Epithelial cell of esophagus (primary cell): Measurements from ENCODE around the gene OR7C2.

ENCODE experiments used
- DNase-seq: peaks from one replicate; pipeline ENCODE4 v3.0.0; 2010; ENCODE audit warnings: low read depth
- H3K4me3 ChIP-seq: 2 replicates; pipeline ENCODE4 v1.5.1; 2011; ENCODE audit warnings: mild to moderate bottlenecking, low read length, control low read depth
- TF ChIP-seq, protein P1 (sequence below): IDR thresholded peaks from 2 replicates; pipeline ENCODE4 v1.5.1; 2011; ENCODE audit warnings: low read depth, mild to moderate bottlenecking, low read length, control low read depth, inconsistent platforms; ENCODE audit not compliant: insufficient read depth; ENCODE audit errors: missing control alignments

OR7C2 gene

DNA sequence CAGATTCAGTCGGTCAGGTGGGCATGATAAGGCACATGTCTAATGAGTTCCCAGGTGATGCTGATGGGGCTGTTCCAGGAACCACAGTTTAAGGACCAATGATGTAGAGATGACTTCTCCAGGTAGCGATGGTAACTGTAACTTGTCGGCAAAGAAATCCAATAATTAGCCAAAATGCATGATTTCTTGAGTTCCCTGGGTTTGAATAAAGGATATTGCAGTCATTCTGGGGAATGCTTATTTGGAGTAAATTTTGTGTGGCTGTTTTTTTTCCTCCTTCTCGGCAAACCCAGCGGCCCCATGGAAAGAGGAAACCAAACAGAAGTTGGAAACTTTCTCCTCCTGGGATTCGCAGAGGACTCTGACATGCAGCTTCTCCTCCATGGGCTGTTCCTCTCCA, at the start of gene OR7C2:
Gene OR7C2, plus strand, starts transcription at position 301 of the 400 bp plus-strand sequence. Its CDS starts 0 bp downstream, at position 301.
- no peak for DNase-seq
- no peak within 1 kb of the TSS for H3K4me3 ChIP-seq
- TF ChIP-seq, protein P1, sequence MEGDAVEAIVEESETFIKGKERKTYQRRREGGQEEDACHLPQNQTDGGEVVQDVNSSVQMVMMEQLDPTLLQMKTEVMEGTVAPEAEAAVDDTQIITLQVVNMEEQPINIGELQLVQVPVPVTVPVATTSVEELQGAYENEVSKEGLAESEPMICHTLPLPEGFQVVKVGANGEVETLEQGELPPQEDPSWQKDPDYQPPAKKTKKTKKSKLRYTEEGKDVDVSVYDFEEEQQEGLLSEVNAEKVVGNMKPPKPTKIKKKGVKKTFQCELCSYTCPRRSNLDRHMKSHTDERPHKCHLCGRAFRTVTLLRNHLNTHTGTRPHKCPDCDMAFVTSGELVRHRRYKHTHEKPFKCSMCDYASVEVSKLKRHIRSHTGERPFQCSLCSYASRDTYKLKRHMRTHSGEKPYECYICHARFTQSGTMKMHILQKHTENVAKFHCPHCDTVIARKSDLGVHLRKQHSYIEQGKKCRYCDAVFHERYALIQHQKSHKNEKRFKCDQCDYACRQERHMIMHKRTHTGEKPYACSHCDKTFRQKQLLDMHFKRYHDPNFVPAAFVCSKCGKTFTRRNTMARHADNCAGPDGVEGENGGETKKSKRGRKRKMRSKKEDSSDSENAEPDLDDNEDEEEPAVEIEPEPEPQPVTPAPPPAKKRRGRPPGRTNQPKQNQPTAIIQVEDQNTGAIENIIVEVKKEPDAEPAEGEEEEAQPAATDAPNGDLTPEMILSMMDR = no peak

DNA sequence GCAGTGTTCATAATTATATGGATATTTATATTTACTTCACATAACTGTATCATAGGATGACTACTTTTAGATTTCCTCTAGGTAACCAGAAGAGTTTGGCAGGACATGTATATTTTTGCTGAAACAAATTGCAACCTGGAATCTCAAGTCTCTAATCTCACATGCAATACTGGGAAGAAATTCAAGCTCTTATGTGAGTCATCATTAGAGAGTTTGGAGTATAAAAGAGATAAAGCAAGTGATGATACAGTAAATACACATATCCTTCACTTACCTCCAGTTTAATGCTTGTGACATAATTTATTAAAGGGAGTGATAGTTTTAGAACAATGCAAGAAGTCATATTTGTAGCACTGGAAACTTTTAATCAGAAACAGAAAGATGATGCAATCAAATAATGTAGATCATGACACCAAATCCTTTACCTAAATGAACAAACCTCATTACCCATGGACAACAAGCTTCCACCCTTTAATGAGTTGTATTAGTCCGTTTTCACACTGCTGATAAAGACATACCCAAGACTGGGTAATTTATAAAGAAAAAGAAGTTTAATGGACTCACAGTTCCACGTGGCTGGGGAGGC, 39.5 kb upstream of the OR7C2 start:
- H3K4me3 ChIP-seq = no peak overlapping the region
- TF ChIP-seq, protein P1 = no peak

DNA sequence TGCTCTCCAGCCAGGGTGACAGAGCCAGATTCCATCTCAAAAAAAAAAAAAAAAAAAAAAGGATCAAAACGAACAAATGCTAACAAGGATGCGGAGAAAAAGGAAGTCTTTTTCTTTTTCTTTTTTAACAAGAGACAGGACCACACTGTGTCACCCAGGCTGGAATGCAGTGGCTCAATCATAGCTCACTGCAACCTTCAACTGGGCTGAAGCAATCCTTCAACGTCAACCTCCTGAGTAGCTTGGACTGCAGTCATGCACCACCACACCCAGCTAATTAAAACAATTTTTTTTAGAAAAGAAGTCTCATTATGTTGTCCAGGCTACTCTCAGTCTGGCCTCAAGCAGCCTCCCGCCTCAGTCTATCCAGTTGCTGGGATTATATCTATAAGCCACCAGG, 34.6 kb upstream of the OR7C2 start:
- DNase-seq = no peak
- H3K4me3 ChIP-seq = no peak overlapping the region
- TF ChIP-seq, protein P1 = no peak

More for the DNA sequence above, 39.5 kb upstream of the OR7C2 start:
- no peak for DNase-seq

DNA sequence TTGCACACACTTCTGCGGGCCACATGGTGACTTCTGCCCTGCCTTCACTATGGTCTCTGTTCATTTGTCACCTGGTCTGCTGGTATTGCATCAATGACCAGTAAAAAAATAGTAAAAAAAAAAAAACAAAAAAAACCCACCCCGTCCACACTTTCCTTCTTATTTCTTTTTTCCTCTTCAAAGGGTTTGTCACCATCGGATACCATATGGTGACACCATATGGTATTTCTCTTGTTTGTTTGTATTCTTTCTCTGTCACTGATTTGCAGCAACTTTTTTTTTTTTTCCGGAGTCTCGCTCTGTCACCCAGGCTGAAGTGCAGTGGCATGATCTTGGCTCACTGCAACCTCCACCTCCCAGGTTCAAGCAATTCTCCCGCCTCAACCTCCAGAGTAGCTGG, 26.2 kb upstream of the OR7C2 start:
- DNase-seq = no peak
- H3K4me3 ChIP-seq = no peak overlapping the region
- TF ChIP-seq, protein P1 = no peak

DNA sequence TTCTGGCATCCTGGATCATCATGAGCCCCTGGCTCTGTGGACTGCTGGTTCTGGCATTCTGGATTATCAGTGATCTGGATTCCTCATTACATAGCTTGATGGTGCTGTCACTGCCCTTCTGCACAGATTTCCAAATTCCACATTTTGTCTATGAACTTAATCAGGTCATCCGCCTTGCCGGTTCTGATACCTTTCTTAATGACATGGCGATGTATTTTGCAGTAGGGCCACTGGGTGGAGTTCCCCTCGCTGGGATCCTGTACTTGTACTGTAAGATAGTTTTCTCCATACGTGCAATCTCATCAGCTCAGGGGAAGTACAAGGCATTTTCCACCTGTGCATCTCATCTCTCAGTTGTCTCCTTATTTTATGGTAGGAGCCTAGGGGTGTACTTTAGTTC, 24.4 kb upstream of the OR7C2 start:
- no peak overlapping the region for H3K4me3 ChIP-seq
- TF ChIP-seq, protein P1 = no peak
- DNase-seq = no peak

DNA sequence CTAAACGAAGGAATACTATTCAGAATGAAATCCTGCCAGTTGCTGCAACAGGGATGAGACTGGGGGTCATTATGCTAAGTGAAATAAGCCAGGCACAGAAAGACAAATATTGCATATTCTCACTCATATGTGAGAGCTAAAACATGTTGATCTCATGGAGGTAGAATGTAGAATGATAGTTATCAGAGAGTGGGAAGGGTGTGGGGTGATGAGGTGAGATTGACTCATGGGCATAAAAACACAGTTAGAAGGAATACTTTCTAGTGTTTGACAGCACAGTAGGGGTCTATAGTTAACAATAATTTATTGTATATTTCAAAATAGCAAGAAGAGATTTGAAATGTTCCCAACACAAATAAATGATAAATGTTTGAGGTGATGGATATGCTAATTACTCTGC, 7.8 kb upstream of the OR7C2 start:
- TF ChIP-seq, protein P1 = no peak
- DNase-seq = no peak
- no peak overlapping the region for H3K4me3 ChIP-seq

DNA sequence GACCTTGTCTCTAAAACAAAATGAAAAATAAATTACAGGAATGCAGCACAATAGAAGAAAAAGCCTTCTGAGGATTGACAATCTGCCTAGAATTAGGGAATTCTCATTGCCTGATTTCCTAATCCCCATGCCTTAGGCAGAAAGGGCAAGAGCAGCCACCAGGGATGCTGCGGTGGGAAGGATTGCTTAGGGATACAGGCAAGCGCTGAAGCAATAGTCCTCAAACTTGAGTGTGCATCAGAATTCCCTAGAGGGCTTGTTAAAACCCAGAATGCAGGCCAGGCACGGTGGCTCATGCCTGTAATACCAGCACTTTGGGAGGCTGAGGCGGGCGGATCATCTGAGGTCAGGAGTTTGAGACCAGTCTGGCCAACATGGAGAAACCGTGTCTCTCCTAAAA, 1.0 kb upstream of the OR7C2 start:
- DNase-seq = no peak
- H3K4me3 ChIP-seq = no peak overlapping the region
- TF ChIP-seq, protein P1 = no peak
